GM12872 (cell line): Measurements from ENCODE around the gene RAB5IF.

Source experiments
- TF ChIP-seq, protein P1 (sequence below): IDR thresholded peaks from 3 replicates; pipeline ENCODE4 v1.5.1; 2011; ENCODE audit warnings: low read depth, mild to moderate bottlenecking, low read length, moderate library complexity; ENCODE audit not compliant: insufficient read depth

The RAB5IF gene

DNA sequence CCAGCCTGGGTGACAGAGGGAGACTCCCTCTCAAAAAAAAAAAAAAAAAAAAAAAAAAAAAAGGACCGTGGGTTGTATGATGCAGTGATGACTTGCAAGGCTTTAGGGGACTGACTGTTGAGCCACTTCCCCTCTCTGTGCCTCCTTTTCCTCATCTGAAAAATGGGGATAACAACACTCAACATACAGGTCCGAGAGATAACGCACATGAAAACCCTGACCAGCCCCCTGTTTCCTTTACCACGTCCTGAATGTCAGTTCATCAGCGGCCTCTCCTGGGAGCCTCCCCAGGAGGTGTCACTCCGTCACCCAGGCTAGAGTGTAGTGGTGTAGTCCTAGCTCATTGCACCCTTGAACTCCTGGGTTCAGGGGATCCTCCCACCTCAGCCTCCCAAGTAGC is 36.6 kb downstream of the RAB5IF start:
- TF ChIP-seq, protein P1, sequence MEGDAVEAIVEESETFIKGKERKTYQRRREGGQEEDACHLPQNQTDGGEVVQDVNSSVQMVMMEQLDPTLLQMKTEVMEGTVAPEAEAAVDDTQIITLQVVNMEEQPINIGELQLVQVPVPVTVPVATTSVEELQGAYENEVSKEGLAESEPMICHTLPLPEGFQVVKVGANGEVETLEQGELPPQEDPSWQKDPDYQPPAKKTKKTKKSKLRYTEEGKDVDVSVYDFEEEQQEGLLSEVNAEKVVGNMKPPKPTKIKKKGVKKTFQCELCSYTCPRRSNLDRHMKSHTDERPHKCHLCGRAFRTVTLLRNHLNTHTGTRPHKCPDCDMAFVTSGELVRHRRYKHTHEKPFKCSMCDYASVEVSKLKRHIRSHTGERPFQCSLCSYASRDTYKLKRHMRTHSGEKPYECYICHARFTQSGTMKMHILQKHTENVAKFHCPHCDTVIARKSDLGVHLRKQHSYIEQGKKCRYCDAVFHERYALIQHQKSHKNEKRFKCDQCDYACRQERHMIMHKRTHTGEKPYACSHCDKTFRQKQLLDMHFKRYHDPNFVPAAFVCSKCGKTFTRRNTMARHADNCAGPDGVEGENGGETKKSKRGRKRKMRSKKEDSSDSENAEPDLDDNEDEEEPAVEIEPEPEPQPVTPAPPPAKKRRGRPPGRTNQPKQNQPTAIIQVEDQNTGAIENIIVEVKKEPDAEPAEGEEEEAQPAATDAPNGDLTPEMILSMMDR, result no peak

DNA sequence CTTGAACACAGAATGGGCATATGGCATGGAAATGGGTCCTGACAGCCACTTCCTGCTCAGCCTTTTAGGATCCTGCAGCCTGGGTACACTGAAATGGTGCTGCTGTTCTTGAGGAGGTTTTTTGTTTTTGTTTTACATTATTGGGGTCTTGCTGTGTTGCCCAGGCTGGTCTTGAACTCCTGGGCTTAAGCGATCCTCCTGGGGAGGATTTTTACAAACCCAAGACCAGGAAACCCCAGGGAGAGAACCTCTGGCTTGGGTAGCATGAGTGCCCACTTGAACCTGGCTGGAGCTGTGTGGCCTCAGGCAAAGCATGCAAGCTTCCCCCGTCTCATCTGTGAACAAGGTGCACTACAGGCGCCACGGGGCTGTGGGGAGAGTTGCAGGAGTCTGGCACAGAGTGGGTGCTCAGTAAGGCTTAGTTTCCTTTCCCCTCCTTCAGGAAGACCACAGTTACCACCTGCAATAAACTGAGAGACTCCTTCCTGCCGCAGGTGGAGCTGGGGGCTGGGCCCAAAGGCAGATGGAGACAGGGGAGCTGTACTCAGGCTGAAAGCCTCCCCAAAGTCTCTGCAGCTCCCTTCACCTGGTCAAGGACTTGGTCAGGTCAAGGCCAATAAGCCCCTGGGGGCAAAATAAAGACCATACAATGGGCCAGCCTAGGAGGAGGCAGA is 38.6 kb downstream of the RAB5IF start:
- TF ChIP-seq, protein P1, result no peak

DNA sequence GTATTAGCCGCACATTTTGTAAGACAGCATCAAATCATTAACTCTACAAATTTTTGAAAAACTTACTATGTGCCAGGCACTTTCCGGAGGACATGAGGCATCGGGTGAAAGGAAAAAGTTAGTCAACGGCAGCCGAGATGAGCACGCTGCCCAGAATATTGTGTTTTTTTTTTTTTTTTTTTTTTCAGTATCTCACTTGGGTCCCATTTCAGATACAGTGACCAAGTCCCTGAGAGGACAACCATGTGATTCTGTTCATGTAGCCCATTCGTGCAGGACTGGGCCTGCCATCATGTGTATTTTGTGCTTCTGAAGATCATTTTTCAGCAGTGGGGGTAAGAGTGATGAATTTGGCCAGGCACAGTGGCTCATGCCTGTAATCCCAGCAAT is 39.1 kb downstream of the RAB5IF start:
- TF ChIP-seq, protein P1, result no peak

DNA sequence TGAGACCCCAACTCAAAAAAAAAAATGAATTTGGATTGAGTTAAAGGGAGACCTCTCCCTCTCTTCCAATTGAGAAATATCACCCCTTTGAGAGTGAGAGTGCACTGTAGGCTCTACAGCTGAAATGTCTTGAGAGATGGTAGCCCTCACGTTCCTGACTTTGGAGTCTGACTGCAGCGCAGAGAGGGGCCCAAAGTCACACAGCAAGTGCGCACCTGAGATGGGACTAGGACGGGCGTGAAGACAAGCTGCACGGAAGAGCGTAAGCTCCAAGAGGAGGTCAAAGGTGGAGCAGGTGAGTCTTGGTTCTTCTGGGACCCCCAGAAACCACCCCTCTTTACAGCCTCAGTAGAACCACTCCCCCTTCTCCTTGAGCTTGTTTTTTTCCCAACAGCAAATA is 39.8 kb downstream of the RAB5IF start:
- TF ChIP-seq, protein P1, result no peak

DNA sequence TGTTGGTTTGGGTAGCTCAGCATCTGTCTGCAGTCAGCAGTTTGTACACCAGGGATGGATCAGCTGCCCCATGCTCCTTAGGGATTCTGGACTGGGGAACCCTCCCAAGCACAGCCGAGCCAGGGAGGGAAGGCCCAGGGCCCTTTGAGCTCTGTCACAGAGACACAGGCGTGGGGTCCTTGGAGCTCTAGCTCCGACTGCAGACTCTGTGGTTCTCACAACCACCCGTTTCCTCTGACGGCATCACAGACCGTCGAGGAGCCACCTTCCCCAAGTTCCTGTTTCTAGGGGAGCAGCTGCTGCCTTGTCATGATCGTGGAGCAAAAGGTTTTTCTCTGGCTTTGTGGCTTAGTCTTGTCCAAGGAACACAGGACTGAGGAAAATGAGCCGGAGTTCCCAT is 40.4 kb downstream of the RAB5IF start, which contains the start of gene SLA2:
TSS of gene SLA2 (minus strand) at position 199 of the 400 bp plus-strand sequence. CDS start 4,861 bp downstream, outside the sequence.
- TF ChIP-seq, protein P1, result no peak

DNA sequence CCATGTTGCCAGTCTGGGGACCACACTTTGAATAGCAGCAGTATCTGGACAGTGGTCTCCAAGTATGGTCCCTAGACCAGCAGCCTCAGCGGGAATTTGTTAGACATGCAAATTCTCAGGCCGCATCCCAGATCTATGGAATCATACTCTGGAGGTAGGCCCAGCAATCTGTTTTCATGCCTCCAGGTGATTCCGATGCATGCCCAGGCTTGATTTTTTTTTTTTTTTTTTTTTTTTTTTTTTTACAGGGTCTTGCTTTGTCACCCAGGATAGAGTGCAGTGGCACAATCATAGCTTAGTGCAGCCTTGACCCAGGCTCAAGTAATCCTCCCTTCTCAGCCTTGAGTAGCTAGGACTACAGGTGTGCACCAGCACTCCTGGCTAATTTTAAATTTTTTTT is 41.1 kb downstream of the RAB5IF start:
- TF ChIP-seq, protein P1, result no peak

DNA sequence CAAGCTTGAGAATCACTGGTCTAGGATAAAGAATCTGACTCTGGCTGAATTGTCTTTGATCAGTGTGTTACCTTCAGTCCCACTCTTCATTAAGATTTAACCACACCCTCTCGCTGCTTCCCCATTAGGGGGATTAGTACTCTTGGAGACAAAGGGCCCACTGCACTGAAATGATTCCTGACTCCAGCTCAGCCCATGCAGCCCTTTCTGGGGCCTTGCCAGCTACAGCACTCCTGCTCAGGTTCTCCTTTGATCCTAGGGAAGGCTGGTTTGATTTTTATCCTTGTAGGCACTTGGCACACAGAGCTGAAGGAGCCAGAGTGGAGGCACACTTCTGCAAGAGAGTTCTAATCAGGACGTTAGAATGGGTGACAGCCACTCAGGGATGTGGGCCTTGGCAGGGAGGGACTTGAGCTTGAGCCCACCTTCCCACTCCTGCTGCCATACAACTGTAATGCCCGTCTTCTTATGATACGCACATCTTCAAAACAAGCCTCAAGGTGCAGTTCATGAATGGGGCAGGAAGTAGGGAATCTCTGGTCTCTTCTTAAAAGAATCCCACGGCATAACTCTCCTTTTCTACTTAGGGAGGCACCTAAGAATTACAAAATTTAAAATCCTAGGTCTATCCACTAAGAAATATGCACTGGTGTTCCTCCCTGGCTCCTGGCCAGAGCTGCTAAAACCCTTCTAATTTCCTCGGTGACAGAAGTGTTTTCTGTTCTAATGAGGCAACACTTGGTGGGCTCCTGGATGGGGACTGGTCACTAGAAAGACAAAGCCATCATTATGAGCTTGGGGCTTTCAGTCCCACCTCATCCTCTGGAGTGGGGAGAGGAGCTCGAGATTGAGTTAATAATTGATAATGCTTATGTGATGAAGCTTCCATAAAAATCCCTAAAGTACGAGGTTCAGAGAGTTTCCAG is 41.9 kb downstream of the RAB5IF start:
- TF ChIP-seq, protein P1, result no peak
